Activated CD8-positive, alpha-beta memory T cell treated with anti-CD3 and anti-CD28 coated beads for 24 hours (primary cell): Measurements from ENCODE around the gene PARVB.
A peak's percentile ranks its signal among the peaks of the same experiment; 100 is the strongest.

ENCODE experiments used
- DNase-seq: peaks from one replicate; pipeline ENCODE4 v3.0.0-alpha.2; 2020

PARVB gene

GRCh38 chr22:44166498-44167276 is 142.6 kb downstream of the PARVB start:
- DNase-seq = no peak

- DNase-seq = no peak
Measured at GRCh38 chr22:44167501-44167900, 143.4 kb downstream of the PARVB start.

- DNase-seq = no peak
Measured at GRCh38 chr22:44168206-44168605, 144.1 kb downstream of the PARVB start.

- DNase-seq = no peak
Measured at GRCh38 chr22:44170470-44170869, 146.4 kb downstream of the PARVB start.

- no peak for DNase-seq
Measured at GRCh38 chr22:44171561-44171960, 147.5 kb downstream of the PARVB start.

GRCh38 chr22:44172370-44173108 is 148.4 kb downstream of the PARVB start:
- no peak for DNase-seq

- DNase-seq = no peak
Measured at GRCh38 chr22:44173154-44173553, 149.1 kb downstream of the PARVB start.

GRCh38 chr22:44175676-44176075 is 151.6 kb downstream of the PARVB start:
- DNase-seq = no peak

- no peak for DNase-seq
Measured at GRCh38 chr22:44179196-44179988, 155.3 kb downstream of the PARVB start.

- no peak for DNase-seq
Measured at GRCh38 chr22:44179989-44180705, 156.0 kb downstream of the PARVB start.

GRCh38 chr22:44180706-44181032 is 156.6 kb downstream of the PARVB start, which contains the start of gene PARVG:
Gene PARVG (plus strand): TSS chr22:44180925. CDS start chr22:44183330, 2,405 bp downstream.
- DNase-seq = no peak

- DNase-seq = peak; percentile 84
Measured at GRCh38 chr22:44181033-44181911, 157.2 kb downstream of the PARVB start.

GRCh38 chr22:44181912-44182587 is 157.9 kb downstream of the PARVB start:
- DNase-seq = no peak

- DNase-seq = peak; percentile 78
Measured at GRCh38 chr22:44182588-44183286, 158.6 kb downstream of the PARVB start.

- no peak for DNase-seq
Measured at GRCh38 chr22:44183287-44183588, 159.1 kb downstream of the PARVB start.

- DNase-seq = no peak
Measured at GRCh38 chr22:44184006-44184405, 159.9 kb downstream of the PARVB start.

- no peak for DNase-seq
Measured at GRCh38 chr22:44185237-44186120, 161.4 kb downstream of the PARVB start.

- no peak for DNase-seq
Measured at GRCh38 chr22:44186121-44186510, 162.0 kb downstream of the PARVB start.

- DNase-seq = no peak
Measured at GRCh38 chr22:44186737-44187136, 162.6 kb downstream of the PARVB start.
